ENCODE data around the gene ADAMTS1.

ADAMTS1 gene

GRCh38 chr21:26833011-26833410 lies 12.2 kb downstream of the ADAMTS1 start:
- no peak for TF ChIP-seq CTCF (conservative IDR thresholded peaks at IDR 0.05; ENCODE audit: low read depth, low read length)
- no peak overlapping the region for H3K4me3 ChIP-seq (ENCODE audit: low read length)
- no peak for DNase-seq (ENCODE audit: low read depth)

GRCh38 chr21:26832546-26832945 lies 12.7 kb downstream of the ADAMTS1 start:
- no peak for DNase-seq (ENCODE audit: low read depth)
- TF ChIP-seq CTCF (conservative IDR thresholded peaks at IDR 0.05; ENCODE audit: low read depth, low read length): no peak
- H3K4me3 ChIP-seq (ENCODE audit: low read length): no peak overlapping the region

GRCh38 chr21:26826801-26827200 lies 18.4 kb downstream of the ADAMTS1 start:
- no peak for TF ChIP-seq CTCF (conservative IDR thresholded peaks at IDR 0.05; ENCODE audit: low read depth, low read length)
- no peak for DNase-seq (ENCODE audit: low read depth)
- no peak overlapping the region for H3K4me3 ChIP-seq (ENCODE audit: low read length)

GRCh38 chr21:26820509-26820908 lies 24.7 kb downstream of the ADAMTS1 start:
- H3K4me3 ChIP-seq (ENCODE audit: low read length): no peak overlapping the region
- no peak for DNase-seq (ENCODE audit: low read depth)
- TF ChIP-seq CTCF (conservative IDR thresholded peaks at IDR 0.05; ENCODE audit: low read depth, low read length): no peak

GRCh38 chr21:26819740-26820324 lies 25.4 kb downstream of the ADAMTS1 start:
- no peak overlapping the region for H3K4me3 ChIP-seq (ENCODE audit: low read length)
- no peak for TF ChIP-seq CTCF (conservative IDR thresholded peaks at IDR 0.05; ENCODE audit: low read depth, low read length)
- no peak for DNase-seq (ENCODE audit: low read depth)

- no peak for TF ChIP-seq CTCF (conservative IDR thresholded peaks at IDR 0.05; ENCODE audit: low read depth, low read length)
- no peak overlapping the region for H3K4me3 ChIP-seq (ENCODE audit: low read length)
- no peak for DNase-seq (ENCODE audit: low read depth)
Measured at GRCh38 chr21:26818906-26819305, 26.3 kb downstream of the ADAMTS1 start.

GRCh38 chr21:26815197-26815596 lies 30.0 kb downstream of the ADAMTS1 start:
- TF ChIP-seq CTCF (conservative IDR thresholded peaks at IDR 0.05; ENCODE audit: low read depth, low read length): no peak
- DNase-seq (ENCODE audit: low read depth): no peak

More at GRCh38 chr21:26815197-26815596, 30.0 kb downstream of the ADAMTS1 start:
- no peak overlapping the region for H3K4me3 ChIP-seq (ENCODE audit: low read length)

Measured in retinal pigment epithelial cell (primary cell).